Activated gamma-delta T cell (primary cell): Measurements from ENCODE around the gene QRICH2.
"Not testable (repeated sequence)": the region's sequence is repeated elsewhere in the genome, so short reads cannot be mapped to it uniquely, and the experiment has no call there.

Experiments used
- DNase-seq: peaks from one replicate; lab custom pipeline; 2025; lab: John Stamatoyannopoulos, UW

Gene QRICH2

DNA sequence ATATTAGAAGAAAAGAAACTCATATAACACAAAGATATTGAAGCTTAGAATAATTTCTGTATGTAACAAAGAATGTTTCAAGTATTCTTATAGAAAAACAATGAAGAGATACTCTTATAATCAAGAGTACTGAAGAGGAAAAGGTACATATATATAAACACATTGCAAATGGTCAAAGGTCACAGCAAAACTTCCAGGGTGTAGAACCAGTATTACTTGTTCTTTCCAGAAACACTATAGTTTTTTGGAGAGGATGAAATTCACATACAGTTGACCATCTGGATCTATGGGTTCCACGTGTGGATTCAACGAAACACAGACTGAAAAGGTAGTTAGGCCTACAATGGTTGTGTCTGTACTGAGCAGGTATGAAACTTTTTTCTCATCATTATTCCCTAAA is 23.0 kb upstream of the QRICH2 start:
- no peak for DNase-seq

DNA sequence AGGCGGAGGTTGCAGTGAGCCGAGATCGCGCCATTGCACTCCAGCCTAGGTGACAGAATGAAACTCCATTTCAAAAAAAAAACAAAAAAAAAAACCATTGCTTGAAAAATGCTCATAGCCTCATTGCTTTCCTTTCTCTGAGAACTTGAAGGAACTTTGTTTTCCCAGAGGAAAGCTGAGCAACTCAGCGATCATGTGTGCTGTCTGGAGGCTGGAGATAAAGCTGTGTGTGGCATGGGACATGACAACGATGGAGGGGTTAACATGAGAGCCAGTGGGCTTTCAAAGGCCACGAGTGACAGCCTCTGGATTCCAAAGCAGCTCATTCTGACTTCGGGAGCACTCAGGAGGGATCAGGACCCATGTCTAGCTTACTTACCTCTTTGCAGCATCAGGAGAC is 21.6 kb upstream of the QRICH2 start:
- no peak for DNase-seq

DNA sequence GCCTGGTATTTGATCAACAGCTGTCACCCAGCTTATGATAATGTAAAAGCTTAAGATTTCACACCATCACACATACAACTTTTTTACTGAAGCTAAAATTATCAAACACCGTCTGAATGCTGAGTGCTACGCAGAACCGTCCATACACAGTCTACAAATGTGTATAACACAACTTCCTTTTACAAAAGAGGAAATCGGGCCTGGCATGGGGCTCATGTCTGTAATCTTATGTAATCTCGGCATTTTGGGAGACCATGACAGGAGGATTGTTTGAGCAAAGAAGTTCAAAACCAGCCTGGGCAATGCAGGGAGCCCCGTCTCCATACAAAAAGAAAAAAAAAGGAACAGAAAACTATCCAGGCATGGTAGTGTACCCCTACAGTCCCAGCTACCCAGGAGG is 19.6 kb upstream of the QRICH2 start:
- no peak for DNase-seq

DNA sequence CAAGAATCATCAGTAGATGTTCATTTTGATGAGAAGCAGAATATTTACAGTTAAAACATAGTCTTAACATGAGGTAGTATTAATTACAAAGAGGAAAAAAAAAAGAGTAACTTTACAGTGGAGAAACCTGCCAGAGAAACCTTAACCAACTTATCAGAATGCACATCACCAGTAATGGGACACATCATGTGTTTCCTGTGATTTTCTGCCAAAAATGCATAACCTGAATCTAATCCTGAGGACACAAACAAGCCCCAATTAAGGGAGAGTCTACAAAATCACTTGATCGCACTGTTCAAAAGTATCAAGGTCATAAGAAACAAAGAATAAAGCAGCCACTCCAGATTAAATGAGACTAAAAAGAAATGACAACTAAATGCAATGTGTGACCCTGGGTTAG is 18.2 kb upstream of the QRICH2 start:
- no peak for DNase-seq

DNA sequence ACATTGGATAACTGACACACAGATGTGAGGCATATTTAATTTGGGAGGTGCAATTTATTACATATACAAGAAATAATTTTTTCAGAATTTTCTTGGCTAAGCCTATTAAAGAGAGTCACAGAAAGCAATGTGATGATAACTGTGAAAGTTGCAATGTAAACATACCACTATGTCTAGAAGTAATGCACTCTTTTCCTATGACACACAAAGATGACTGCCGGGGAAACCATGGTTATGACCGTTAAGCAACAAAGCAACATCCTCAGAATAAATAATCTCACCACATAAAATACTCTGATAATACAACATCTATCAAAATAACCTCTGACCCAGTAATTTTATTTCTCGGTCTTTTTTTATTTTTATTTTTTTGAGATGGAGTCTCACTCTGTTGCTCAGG is 10.5 kb upstream of the QRICH2 start:
- no peak for DNase-seq

DNA sequence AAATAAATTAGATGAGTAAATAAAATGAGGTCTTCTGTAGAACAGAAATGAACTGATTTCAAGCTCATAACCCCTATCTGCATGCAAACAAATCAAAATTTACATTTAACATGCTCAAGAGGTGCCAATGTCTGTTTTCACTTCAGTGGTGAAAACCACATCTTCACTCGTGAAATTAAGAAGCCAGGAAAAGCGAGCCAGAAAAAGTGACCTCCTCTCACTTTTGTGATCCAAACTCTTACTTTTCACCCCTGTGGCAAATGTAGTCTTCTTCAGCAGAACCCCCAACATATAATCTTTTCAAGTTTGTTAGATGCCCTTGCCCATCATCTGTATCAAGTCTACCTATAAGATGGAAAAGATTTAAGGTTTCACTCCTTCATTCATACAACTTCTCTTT is 9.5 kb upstream of the QRICH2 start:
- DNase-seq = no peak

DNA sequence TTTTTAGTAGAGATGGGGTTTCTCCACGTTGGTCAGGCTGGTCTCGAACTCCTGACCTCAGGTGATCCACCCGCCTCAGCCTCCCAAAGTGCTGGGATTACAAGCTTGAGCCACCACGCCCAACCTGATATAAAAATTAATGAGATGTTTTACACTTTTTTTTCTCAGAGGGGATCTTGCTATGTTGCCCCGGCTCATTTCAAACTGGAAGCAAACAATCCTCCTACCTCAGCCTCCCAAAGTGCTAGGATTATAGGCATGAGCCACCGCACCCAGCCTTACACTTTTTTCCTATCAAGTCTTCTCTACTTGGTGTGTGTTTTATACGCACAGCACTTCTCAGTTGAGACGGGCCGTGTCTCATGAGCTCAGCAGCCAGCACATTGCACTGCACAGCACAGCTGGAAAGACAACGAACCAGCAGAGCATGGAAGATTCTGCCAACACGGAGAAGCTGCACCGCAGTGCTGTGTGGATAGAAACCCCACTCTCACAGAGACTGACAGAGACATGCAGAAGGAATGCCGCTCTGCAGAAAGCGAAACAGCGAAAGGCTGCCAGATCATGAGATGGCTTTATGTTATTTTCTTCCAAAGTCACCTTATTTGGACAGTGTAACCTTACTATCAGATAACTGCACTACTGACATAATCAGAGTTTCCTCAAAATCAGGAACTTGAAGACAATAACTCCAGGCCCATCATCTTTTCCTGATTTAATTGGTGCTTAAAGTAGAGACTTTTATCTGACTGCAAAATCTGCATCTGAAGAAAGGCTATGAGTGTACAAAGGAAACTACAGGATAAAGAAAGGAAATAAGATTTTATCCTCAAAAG is 6.5 kb upstream of the QRICH2 start:
- no peak for DNase-seq

DNA sequence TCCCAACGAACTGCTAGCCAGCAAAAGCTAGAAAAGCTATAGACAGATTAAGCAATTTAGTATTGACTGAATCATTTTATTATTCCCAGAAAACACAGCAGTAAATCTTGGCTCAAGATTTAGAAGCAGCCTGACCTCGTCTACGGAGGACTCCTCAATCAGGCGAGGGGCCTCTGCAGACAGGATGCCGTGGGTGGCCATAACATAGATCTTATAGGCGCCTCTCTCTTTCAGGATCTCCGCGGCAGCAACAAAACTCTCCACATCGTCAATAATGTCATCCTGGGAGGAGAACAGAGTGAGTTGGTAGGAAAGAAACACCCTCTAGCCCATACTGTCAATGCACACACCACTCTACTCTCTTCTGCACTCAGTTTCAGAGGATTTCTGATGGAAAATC is 4.7 kb upstream of the QRICH2 start:
- DNase-seq = no peak

DNA sequence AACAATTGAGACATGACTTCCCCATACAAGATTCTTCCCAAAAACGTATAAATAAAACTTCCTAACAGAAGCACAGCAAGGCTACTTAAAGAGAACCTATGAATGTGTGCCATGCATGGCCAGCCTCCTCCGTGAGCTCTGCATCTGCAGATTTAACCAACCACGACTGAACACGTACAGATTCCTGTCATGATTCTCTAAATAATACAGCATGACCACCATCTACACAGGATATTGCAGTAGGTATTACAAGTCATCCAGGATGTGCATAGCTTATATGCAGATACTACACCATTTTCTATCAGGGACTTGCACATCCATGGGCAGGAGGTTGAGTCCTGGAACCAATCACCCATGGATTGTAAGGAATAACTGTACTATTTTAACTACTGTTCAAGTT is 1.4 kb upstream of the QRICH2 start:
- DNase-seq = no peak

DNA sequence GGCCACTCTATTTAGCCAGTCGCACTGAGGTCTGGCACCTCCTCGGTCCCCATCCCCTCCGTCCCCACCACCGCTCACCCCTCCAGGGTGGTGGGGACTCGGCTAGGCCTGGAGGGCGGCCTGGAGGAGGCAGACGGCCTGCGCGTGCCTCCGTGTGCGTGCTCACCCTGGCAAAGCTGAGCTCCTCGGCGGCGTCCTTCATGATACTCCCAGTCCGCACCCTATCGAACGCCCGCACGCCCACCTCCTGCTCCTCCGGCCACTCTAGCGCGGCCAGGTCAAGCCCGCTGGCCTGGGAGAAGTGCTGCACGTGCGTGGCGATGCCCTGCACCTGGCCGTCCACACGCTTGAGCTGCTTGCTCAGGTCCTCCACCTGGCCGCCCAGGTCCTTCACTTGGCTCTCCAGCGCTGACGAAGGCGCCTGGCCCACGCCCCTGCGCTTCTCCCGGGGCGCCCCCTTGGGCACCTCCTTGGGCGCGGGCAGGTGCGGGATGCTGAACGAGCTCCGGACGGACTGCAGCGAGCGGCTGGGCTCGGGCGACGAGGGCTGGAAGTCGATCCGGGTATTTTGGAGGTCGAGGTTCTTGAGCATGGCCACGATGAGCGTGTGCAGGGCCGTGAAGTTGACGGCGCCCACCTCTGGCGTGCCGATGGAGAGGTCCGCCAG is 644 bp downstream of the QRICH2 start:
- DNase-seq = no peak

DNA sequence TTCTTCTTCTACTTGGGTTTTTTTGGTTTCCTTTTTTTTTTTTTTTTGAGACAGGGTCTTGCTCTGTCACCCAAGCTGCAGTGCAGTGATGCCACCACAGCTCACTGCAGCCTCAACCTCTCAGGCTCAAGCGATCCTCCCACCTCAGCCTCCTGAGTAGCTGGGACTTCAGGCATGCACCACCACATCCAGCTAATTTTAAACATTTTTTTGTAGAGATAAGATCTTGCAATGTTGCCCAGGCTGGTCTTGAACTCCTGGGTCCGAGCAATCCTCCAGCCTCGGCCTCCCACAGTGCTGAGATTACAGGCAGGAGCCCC is 3.0 kb downstream of the QRICH2 start:
- DNase-seq = not testable (repeated sequence)

DNA sequence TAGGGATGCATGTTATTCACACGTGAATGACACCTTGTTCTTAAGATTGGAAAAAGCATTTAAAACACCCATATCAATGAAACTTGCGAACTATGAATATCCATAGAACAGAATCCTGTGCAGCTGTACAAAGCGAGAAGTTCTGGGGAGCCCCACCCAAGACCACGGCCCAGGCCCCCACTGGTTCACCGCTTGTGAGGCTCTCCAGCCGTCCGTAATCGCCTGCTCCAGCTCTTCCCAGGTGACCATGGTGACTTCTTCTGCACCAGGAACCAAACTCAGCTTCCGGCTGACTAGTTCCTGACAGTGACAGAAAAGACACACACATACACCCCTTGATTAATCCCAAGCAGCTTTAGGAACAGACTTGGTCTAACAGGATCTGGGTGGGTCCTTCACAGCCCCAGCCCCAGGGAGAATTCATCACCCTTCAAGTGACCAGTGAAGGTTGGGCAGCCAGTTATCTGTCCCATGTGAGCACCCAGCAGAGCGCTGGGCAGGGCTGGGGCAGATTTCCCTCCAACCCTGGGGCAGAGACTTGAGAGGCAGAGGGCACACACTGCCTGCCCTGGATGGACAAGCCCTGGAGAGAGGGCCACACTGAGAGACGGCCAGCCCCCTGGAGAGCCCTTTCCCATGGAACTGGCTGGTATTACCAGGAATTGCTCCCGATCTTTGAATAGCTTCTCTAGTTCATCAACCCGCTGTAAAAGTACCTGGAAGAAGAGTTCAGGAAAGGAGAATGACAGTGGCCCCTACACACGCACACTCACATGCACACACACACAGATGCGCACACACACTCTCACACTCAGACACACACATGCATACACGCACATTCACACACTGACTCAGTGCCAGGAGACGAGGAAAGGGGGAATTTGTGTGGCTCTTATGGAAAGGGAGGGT is 3.6 kb downstream of the QRICH2 start:
- DNase-seq = no peak

DNA sequence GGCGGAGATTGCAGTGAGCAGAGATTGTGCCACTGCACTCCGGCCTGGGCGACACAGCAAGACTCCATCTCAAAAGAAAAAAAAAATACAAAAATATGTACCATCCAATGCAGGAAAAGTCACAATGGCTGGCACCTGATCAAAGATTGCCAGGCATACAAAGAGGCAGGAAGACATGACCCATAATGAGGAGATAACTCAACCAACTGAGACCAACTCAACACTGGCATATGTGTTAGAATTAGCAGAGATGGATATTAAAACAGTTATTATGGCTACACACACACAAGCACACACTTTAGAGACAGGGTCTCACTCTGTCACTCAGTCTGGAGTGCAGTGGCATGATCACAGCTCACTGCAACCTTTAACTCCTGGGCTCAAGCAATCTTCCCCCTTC is 10.6 kb downstream of the QRICH2 start:
- DNase-seq = no peak

DNA sequence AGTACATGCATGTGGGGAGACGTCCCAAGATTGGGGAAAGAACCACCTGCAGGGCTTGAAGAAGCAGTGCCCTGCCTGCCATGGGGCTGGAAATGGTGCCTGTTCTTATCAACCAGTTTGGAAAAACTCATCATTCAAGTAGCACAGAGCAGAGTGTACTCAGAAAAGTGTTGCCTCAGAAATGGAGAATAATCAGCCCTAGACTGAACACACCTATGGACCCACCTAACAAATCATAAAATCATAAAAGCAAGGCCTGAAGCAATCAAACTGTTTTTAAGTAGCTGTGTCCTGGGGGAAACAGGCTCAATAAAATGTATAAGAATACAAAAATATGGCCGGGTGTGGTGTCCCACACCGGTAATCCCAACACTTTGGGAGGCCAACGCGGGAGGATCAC is 11.2 kb downstream of the QRICH2 start:
- no peak for DNase-seq

DNA sequence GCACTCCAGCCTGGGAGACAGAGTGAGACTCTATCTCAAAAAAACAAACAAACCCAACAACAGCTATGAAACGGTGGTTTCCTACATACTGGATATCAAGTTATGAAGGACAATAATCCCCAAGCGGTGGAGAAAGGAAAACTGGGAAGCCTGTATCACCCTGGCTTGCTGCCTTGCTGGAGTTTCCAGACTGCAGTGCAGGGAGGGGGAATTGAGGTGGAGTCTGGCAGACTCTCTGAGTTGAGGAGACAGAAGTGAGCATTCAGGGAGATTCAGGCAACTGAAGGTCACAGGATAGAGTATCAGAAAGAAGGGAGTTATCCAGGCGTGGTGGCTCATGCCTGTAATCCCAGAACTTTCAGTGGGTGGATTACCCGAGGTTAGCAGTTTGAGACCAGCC is 11.9 kb downstream of the QRICH2 start:
- no peak for DNase-seq

DNA sequence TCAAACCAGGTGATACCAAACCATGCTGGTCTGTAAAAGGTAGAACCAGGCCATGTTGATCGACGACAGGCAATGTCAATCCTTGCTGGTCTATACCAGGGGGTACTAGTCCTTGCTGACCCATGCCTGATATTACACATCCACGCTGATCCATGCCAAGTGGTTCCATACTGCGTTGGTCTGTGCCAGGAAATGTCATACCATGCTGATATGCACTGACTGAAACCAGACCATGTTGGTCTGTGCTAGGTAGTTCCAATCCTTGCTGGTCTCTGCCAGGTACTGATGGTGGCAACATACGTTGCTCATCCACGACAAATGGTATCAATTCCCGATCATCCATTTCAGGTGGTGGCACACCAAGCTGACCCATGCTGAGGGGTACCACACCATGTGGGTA is 15.0 kb downstream of the QRICH2 start:
- DNase-seq = no peak

DNA sequence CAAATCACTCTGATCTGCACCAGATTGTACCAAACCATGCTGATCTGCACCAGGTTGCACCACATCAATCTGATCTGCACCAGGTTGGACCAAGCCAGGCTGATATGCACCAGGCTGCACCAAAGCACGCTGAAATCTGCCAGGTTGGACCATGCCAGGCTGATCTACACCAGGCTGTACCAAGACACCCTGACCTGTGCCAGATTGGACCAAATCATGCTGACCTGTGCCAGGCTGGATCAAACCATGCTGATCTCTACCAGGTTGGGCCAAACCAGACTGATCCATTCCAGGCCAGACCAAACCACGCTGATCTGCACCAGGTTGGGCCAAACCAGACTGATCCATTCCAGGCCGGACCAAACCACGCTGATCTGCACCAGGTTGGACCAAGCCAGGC is 15.5 kb downstream of the QRICH2 start:
- no peak for DNase-seq

DNA sequence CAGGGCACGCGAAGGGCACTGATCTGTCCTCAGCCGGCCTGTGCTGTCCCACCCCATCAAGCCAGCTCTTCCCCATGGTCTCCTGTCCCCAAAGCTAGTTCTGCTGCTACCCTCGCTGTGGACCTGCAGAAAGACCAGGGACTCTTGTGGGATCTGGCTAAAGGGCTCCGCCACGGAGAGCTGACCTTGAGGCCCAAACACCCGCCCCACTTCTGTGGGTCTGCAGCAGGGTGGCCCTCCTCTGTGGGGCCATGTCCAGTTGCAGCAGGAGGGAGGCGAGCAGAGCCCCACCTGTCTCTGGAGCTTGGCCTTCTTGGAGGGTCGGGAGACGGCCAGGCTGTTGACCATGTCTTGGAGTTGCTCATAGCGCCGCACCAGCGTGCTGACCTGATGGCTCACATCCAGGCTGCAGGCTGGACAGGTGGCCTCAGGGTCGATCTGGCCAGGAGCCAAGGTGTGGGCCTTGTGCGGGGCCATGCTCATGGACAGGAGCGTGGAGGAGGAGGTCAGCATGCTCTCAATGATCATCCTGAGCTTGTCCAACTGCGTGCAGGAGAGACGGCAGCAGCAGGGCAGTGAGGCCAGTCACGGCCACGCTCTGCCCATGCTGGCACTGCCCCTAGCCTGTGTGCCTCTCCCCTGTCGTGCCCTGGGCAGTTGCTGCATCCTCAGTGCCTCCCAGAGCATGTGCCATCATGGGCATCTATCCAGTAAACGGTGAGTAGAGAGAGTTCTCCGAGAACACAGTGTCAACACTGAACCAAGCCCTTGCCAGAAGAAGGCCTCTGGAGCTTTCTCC is 26.3 kb downstream of the QRICH2 start:
- no peak for DNase-seq

DNA sequence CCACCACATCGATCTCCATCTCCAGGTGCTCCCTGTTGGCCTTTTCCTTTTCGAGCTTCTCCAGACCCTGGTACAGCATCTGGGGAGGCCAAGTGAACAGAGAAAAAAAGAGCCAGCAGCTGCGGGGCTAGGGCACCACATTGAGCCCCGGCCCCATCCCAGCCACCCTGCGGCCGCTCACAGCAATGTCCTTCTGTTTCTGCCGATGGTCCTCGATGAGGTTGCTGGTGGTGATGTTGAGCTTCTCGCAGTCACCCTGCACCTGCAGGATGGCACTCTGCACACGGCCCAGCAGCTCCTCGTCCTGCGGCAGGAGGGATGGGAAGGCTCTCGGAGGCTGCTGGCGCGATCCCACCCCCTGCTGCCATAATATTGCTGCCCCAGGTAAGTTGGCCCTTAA is 27.4 kb downstream of the QRICH2 start:
- DNase-seq = no peak

DNA sequence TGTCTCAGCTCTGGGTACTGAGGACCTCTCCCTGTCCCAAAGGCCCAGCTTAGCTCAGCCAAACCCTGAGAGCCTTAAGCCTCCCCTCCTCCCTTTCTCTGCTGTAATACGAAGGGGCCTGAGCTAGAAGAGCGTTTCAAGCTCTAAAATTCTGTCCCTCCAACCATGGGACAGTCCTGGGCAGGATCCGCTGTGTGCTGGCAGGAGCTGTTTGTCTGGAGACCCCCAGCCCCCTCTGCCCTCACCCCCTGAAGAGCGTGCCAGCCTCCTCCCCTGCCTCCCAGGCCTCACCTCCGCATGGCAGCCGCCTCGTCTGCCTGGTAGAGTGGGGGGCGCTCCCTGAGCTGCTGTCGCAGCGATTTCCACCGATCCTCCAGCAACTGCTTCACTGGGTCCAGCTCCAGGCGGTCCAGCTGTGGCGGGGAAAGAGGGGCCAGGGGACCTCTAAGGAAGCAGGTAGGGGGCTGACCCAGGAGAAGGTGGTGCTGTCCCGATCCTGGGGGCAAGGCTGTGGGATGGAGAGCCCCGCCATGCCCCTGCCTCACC is 28.3 kb downstream of the QRICH2 start:
- DNase-seq = no peak

DNA sequence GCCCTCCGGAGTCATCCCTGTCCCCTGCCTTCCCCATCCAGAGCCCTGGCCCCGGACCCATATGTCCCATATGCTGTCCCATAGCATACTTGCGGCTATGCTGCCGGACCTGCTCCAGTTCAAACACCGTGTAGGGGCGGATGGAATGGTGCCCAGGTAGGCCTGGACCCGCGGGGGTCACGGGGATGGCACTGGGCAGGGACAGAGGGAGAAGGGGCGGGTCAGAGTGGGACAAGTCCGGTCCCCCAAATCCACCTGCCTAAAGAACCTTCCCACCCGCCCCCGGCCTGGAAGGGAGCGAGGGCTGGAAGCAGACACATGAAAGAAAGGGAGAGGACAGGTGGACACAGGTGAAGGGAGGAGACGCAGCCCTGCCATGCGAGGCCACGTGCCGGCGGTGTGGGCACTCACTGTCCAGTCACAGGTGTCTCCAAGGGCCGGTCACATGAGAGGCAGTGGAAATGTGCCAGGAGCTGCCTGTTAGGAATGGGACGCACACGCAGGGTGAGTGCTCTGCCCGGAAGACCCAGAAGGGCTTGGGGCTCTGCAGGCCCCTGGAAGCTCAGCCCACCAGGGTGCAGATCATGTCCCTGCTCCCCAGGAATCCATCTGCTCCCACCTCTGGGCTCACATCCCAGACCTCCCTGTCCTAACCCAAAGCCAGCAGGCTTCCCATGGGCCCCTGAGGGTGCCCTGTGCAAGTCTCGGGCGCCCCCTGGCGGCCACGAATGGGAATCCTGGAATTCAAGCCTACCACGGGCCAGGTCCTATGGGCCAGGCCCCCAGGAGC is 28.9 kb downstream of the QRICH2 start:
- peak; percentile 52 for DNase-seq
